HG02610 (cell line): Measurements from ENCODE around the gene TDRKH.

ENCODE experiments used
- ATAC-seq: cut with Tn5 transposase; IDR thresholded peaks from one replicate; pipeline ENCODE4 v1.9.1; 2021; ENCODE audit warnings: mild to moderate bottlenecking, moderate library complexity; ENCODE audit not compliant: unreplicated experiment

TDRKH gene, protein sequence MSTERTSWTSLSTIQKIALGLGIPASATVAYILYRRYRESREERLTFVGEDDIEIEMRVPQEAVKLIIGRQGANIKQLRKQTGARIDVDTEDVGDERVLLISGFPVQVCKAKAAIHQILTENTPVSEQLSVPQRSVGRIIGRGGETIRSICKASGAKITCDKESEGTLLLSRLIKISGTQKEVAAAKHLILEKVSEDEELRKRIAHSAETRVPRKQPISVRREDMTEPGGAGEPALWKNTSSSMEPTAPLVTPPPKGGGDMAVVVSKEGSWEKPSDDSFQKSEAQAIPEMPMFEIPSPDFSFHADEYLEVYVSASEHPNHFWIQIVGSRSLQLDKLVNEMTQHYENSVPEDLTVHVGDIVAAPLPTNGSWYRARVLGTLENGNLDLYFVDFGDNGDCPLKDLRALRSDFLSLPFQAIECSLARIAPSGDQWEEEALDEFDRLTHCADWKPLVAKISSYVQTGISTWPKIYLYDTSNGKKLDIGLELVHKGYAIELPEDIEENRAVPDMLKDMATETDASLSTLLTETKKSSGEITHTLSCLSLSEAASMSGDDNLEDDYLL

DNA sequence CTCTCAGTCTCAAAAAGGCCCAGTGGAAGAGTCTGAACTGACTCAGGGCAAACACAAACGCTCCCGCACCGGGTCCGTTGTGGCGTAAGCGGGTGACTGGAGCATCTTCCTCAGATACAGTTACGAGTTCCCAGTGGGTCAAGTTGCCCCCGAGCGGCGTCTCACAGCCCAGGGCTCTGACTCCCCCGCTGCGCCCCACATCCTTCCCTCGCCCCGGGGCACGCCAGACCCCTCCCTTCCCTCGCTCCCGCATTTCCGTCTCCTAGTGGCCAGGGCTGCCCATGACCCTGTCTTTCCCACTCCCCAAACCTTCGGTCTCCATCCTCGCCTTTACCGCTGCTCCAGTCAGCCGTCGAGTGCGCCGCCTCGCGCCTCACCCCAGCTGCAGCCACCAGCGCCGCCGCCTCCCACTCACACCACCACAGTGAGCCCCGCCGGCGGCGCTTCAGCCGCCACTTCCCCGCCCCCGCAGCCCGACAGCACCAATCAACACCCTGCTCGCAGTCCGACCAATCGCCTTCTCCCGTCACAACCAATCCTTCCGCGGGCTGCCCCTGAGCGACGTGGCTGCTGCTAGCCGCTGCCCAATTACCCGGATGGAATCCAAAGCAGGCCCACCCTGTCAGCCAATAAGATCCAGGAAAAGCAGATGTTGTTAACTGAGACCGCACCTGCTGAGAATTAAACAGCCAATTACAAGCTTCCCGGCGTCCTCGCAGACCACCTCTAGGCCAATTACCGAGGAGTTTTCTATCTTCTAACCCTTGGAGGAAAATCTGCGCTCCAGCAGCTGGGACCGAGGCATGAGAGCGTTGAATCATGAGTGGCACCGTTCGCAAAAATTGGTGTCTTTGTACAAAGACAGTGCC, at the start of gene TDRKH:
TDRKH (minus strand) TSS at position 430 of the 869 bp plus-strand sequence. CDS start 7,478 bp downstream, outside the sequence.
- peak; percentile 93 for ATAC-seq

DNA sequence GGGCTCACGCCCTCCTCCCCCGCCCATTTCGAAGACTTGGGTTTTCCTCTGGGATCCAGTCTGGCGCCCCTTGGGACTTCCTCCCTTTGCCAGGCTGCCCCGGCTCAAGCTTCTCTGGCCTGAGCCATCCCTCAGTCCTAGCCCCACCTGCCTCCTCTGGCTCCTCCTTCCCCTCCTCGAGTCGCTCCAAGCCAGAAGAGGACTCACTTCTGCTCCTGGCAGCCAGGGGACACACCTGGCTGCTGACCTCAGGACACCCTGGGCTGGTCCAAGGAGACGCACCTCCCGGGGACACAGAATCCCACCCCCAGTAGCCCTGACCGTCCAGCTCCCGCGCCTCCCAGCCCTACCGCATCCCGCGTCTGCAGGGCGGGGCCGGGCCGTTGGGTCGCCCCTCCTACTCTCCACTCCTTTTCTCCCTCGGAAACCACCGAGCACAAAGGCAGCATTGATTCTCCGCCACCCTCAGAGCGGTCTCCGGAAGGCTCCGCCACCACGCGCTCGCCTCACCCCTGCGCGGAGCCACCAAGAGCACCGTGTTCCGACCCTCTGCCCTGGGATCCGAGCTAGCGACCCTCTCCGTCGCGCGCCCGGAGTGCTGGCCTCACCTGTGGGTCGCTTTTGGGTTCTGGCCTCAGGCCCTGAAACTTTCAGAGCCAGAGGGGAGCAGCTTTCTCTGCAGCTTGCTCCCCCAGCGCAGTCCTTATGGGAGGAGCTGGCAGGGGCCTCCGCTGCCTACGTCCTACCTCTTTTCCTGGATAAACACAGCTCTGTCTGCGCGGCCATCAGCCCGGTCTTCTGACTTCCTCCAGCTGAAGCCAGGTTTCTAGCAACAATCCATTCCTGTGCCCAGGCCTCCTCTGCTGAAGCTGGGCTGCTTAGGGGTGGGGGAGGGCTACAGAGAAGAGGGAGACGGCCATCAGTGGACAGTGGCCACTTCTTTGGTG, 49.4 kb upstream of the TDRKH start, which contains the start of gene C2CD4D:
C2CD4D (minus strand) TSS at position 364 of the 947 bp plus-strand sequence. CDS start 831 bp downstream, outside the sequence.
- ATAC-seq: no peak

DNA sequence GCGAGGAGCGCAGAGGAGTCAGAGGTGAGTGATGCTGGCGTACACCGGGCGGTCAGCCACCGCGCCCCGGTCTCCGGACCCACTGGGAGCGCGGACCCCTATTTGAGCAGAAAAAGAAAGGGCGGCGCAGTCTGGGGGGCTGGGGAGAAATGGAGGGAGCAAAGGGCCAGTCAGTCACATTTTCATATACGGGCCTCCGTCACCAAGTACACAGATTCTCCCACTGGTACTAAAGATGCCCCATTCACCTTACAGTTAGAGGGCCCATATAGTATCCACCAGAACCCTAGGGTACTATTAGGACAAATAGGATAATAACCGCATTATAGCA, 48.7 kb upstream of the TDRKH start:
- ATAC-seq: no peak

DNA sequence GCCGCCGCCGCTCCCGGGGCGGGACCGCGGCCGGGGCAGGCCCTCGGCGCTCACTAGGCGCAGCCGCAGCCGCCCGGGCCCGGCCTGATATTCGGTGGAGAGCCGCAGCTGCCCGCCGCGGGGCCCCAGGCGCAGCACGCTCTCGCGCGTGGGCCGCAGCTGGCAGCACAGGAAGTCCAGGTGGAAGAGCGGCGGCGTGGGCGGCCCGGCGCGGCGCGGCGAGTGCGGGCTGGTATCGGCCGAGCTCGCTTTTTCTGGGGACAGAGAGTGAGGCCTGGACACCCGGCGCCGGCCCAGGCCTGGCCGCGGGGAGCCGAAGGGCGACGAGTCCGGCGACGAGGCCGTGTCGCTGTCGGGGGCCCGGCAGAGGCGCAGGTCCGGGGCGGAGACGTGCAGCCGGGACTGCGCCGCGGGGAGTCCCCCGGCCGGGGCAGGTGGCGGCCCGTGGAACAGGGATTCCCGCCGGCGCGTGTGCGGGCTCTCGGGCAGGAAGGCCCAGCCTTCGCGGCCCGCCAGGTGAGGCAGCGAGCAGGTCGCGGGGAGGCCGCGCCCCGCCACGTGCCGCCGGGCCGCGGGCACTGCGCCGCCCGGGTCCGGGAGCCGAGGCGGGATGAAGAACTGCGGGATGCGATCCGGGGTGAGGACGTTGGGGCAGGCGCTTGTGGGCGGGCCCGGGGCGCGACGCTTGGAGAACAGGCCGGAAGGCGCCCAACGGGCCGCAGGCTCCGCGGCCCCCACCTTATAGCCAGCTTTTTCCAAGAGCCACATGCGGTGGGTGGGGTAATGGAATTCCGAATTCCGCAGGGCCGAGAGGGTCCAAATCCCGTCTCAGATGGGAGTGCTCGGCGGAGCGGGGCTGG, 48.2 kb upstream of the TDRKH start:
- no peak for ATAC-seq

DNA sequence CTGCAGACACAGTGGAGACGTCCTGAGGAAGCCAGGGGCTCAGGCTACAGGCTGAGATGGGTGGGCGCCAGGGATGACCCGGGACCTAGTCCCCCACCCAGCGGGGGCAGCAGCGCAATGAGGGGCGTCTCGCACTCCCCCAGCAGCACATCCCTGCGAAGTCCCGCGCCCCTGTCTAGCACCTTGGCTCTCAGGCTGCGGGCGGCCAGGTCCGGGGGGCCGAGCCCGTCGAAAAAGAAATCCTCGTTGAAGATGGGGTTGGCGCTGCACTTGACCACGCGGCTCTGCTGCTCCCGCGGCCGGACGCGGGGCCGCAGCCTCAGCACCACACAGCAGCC, 47.6 kb upstream of the TDRKH start:
- no peak for ATAC-seq

DNA sequence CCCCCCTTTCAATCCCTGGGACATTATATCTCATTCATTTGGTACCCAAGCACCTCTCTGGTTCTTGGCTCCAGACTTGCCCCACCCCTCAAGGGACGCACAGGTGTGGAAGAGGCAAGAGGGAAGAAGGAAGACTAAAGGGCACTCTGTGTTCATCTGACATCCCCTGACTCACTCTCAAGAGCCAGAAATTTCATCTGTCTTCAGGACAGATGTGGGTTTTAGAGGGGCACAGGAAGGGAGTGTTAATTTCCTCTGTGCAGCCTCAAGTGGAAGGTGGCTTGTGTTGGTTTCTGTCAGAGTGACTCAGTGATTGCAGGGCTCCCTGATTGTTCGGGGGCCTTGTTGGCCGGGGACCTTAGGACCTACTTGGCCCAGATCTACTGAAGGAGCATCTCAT, 46.9 kb upstream of the TDRKH start:
- no peak for ATAC-seq

DNA sequence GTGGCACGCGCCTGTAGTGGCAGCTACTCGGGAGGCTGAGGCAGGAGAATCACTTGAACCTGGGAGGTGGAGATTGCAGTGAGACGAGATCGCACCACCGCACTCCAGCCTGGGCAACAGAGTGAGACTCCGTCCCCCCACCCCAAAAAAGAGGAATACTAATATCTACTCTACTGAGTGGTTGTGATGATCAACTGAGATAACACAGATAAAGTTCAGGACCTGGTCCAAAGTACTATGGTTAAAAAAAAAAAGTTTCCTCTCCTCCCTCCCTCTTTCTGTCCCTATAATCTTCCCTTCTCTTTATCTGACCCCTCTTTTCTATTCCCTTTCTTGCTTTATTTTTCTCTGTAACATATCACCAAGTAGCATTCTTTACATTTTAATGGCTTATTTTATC, 45.3 kb upstream of the TDRKH start:
- ATAC-seq: no peak

DNA sequence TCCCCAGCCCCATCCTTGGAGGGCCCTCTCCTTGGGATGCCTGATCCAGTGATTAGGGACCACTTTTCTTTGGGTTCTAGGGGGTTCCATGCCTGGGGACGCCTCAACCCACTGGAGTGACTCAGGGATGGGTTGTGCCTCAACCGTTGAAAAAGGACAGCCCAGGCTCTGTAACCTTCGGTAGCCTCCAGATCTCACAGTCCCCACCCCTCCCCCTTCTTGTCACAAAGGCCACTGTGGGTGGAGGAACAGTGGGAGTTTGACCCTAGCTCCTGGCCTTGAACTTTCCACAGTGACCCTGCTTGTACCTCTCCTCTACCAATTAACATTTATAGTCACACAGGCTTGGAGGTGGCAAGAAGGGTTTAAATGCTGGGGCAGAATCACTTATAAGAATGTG, 43.9 kb upstream of the TDRKH start:
- ATAC-seq: no peak

DNA sequence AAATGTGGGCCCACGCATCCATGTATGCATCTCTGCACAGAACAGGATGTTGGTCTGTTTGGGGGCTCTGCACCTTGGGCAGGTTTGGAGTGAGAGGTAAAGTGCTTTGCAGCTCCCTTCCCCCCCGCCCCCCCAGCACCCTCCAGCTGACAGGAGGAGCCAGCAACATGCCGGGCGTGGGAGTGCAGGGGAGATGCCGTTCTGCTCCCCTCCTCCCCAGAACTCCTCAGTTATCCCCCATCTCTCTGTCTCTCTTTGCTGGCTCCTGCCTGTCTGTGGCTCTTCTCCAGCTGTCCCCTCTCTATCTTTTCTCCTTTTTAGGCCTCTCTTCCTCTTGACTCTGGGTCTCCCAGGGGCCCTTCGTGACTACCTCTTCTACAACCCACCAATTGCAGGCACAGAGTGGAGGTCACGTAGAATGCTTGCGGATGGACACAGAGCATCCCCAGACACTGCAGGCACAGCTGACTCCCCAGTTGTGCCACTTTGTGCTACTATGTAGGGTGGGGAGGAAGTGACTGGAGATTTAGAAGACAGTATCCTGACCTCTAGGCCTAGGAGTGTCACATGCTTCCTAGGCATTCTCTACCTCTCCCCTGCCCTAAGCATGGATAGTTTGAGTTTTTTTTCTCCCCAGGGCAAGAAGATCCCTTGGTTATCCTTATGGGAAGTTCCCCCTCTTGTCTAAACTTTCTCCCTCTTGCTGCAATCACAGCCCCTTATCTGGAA, 43.0 kb upstream of the TDRKH start:
- no peak for ATAC-seq

DNA sequence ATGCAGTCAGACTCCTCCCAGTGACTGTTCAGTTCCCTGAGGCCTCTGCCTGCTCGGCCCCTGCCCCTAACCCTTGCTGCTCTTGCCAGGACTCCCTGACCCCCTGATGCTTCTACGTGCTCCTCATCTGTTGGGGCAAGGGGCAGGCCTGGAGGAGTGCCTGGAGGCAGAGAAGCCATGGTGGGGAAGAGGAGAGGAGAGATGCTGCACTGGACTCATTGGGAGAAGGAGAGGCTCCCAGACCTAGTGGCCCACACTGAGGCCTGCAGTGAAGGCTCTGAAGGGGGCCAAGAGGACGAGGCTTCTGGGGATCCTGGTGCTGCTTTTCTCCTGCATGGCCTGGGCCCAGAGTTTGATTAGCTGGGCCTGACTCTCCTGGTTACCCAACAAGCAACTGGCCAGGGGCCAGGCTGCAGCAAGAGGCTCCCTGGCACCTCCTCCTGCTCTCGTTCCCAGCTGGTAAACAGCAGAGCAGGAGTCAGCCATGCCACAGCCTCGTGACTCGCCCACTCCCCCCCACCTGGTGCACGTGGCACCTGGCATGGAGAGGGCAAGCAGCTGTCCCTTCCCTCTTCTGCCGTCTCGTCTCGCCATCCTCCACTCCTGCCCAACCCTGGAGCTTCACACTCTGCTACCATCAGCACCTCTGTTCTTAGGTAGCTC, 42.1 kb upstream of the TDRKH start:
- no peak for ATAC-seq

DNA sequence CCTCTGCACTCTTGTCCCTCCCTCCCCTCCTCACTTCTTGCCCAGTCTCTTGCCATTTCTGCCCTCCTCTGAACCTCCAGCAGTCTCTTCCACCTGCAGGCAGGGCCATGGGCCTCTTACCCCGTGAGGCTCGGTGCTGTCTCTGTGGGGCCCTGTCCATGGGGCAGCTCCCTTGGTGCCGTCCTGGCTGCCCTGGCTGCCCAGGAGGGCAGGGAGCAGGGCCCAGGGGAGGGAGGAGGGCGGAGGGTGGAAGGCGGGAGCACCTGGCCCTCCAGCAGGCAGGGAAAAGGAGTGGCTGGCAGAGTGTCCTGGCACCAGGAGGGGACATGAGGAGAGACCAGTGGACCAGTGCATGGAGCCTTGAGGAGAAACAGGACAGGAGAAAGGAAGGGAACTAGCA, 41.3 kb upstream of the TDRKH start, which contains the start of gene RORC:
RORC (minus strand) TSS at position 198 of the 400 bp plus-strand sequence; CDS start at position 160, 38 bp downstream.
- no peak for ATAC-seq

DNA sequence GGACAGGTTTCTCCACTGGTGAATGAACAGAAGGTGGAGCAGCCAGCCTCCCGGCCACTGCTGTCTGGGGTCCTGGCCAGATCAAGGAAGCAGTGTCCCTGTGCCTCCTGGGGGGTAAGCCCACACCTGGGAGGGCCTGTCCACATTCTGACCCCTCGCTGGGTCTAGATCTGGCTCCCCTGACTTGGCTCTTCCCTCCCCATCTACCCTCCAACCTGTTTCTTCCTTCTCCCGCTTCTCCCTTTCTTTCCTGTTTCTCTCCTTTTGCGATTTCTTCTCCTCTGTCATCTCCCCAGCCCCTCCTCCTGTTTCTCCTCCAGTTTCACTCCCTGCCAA, 40.9 kb upstream of the TDRKH start:
- no peak for ATAC-seq

DNA sequence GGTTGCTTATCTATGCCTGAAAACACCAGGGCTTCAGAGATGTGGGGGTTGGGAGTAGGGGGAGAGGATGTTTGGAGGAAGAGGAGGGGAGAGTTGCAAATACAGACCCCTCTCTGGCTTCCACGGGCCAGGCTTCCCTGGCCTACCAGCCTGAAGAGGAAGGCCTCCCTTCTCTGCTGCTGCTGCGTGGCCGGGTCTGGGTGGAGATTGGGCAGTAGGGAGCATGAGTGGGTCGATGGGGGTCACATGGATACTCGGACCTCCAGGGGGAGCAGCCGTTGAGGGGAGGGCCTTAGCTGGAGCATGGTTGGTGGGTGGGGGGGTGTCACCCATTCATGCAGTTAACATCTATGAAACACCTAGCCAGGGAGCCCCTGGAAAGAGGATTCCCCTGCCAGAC, 39.8 kb upstream of the TDRKH start:
- no peak for ATAC-seq

DNA sequence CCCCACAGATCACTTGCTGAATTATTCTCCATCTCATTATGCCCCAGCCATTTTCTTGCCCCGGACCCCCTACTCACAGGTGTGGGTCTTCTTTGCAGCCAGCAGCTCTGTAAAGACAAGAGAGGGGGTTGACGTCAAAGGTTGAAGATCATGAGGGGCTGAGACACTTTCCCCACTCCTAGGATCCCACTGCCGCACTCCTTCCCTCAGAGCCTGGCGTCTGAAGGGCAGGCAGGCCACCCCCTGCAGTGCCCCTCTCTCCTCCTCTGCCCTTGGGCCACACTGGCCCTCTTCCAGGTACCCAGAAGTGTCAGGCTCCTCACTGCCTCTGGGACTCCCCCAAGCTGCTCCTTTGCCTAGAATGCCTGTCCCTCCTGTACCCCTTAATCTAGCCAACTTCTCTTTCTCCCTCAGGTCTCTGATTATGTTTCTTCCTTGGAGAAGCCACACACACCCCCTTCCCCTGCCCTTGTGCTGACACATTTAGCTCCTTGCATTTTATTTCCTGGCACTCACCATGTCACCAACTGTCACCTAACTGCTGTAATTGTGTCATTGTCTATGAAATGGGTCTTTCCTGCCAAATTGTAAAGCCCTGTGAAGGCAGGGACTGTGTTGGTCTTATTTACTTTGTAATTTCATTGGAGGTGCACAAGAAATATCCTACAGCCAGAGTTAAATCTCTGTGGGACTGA, 39.2 kb upstream of the TDRKH start:
- ATAC-seq: no peak

DNA sequence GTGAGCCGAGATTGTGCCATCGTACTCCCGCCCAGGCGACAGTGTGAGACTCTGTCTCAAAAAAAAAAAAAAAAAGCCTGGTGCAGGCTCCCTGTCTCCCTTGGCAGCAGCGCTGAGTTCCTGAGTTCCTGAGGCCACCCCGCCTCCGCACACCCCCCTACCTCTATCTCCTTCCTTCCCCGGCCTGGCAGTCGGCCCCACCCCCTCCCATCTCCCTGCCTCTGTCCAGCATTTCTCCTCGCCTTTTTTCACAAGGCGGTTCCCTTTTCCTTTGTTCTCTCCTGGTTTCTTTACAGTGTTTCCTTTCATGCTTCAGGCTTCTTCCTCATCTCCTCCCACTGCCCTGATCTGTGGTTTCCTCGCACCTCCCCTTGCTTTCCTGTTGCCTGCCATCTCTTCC, 38.6 kb upstream of the TDRKH start:
- no peak for ATAC-seq

DNA sequence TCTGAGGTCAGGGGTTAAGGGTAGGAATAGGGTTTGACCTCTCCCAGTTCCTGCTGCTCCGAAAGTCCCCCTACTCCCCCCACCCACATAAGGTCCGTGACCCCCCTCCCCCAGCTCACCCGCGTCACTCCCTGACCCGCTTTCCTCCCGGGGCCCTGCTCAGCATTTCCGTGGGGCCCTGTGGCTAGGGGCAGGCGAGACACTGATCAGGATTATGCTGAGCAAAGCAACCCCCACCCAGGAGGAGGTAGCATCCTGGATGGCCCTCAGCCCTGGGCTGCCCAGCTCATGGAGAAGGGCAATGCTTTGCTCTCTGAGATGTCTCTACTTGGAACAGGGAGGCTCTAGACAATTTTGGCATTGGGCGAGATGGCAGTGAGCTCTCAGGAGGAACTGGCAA, 37.6 kb upstream of the TDRKH start:
- no peak for ATAC-seq

DNA sequence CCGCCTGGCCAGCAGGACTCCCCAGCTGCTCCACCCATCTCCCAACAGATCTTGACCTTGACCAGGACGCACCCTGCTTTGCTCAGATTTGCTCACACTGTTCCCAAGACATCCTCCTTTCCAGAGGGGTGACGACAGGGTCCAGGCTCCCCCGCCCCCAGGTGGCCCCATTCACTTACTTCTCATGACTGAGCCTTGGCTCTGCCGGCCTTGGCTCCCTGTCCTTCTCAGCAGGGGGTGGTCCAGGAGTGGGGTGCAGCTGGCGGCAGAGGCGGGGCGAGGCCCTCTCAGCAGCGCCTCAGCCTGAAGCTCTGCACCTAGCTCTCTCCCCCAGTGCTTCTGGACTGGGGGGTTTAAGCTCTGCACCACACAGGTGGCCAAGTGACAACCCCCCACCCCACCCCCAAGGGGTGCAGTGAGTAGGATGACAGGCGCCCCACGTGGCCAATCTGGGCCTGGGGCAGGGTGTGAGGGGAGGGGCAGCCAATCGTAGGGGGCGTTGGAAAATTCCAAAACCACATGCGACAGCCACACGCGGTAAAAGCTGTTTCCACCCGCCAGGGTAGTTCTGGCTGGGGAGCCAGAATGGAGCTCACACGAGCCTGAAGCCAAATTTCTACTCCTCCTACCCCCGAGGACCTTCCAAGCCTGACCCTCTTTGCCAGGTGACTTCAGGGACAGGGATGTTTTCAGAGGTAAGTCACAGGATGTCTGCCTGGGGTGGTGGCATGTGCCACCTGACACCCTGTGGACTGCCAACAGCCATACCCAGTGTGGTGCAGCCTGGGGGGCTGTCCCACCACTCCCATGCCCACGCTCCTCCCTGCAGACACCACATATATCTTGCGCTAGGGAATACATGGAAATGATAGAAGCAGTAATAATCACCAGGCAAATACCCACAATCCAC, 35.7 kb upstream of the TDRKH start:
- ATAC-seq: no peak
